Neural crest cell (in vitro differentiated cells): ENCODE results near the gene MAP3K20. TPM values are rescaled to one million over a fixed set of nuclear protein-coding genes. Genes with fewer than 3 reads are reported as not detected.
"Not testable (repeated sequence)": the region's sequence is repeated elsewhere in the genome, so short reads cannot be mapped to it uniquely, and the experiment has no call there.

Experiments
- DNase-seq: peaks from one replicate; pipeline ENCODE4 v3.0.0; 2021; ENCODE audit warnings: low read depth, mixed read lengths, low spot score
- H3K27ac Mint-ChIP-seq: one replicate; pipeline ENCODE4 v1.8.0; 2021; ENCODE audit warnings: mild to moderate bottlenecking, mixed read lengths; ENCODE audit not compliant: unreplicated experiment
- H3K27me3 Mint-ChIP-seq: 2 replicates; pipeline ENCODE4 v1.8.0; 2021; ENCODE audit warnings: low read depth, mild to moderate bottlenecking, mixed read lengths
- H3K36me3 Mint-ChIP-seq: 2 replicates; pipeline ENCODE4 v1.8.0; 2021; ENCODE audit warnings: low read depth, mild to moderate bottlenecking, mixed read lengths
- H3K4me1 Mint-ChIP-seq: 2 replicates; pipeline ENCODE4 v1.8.0; 2021; ENCODE audit warnings: mixed read lengths
- H3K4me3 Mint-ChIP-seq: one replicate; pipeline ENCODE4 v1.8.0; 2021; ENCODE audit warnings: mild to moderate bottlenecking, mixed read lengths
- H3K9me3 Mint-ChIP-seq: 2 replicates; pipeline ENCODE4 v1.8.0; 2021; ENCODE audit warnings: mixed read lengths
- total RNA-seq: library from RNA; stranded (reverse); gene quantifications from 2 replicates; pipeline ENCODE4 v1.2.1, GENCODE V29; 2021
- TF ChIP-seq, protein P1 (sequence below): fragments of 200-600 bp; sonication (generic); conservative IDR thresholded peaks from 2 replicates; pipeline ENCODE4 v1.5.0; 2021; ENCODE audit warnings: antibody characterized with exemption, mild to moderate bottlenecking

The MAP3K20 gene
- total RNA-seq, 1 donor from 2014 or later: 27.6 TPM

DNA sequence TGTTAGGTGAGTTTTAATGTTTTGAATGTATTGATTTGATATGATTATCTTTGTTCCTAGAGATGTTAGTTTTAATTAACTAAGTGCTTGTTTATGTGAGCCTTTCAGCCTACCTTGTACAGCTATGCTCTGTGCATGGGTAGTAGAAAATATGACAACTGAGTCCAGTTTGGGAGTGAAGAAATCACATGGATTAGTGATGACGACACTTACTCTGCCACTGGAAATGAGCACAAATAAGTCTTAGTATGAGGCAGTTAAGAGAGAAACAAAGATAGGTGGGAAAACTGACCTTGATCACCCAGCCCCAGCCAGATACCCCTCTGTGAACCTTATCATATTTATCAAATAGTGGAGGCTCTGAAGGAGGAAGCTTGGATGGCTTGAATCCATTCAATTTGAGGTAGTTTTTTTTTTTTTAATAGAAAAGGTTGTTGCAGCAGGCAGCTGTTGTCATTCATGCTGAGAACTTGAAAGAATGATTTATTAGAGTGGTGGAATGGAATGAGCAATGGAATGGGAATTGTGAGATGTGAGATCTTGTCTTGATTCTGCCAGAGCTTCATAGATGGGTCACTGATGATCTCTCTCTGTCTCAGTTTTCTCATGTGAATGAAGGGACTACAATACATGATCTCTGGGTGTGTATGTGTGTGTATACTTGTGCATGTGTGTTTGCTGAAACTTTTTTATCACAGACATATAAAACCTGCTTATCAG lies 96.4 kb downstream of the MAP3K20 start:
- no peak for DNase-seq
- H3K4me3 Mint-ChIP-seq: no peak overlapping the region

DNA sequence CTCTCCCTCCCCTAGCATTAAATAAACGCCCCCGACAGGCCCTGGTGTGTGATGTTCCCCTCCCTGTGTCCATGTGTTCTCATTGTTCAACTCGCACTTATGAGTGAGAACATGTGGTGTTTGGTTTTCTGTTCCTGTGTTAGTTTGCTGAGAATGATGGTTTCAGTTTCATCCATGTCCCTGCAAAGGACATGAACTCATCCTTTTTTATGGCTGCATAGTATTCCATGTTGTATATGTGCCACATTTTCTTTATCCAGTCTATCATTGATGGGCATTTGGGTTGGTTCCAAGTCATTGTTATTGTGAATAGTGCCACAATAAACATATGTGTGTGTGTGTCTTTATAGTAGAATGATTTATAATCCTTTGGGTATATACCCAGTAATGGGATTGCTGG lies 98.7 kb downstream of the MAP3K20 start:
- H3K9me3 Mint-ChIP-seq, H3K36me3 Mint-ChIP-seq, H3K4me1 Mint-ChIP-seq, DNase-seq, H3K27me3 Mint-ChIP-seq, H3K27ac Mint-ChIP-seq, H3K4me3 Mint-ChIP-seq: not testable (repeated sequence)

More for the DNA sequence above, 96.4 kb downstream of the MAP3K20 start:
- Mint-ChIP-seq H3K36me3 (peaks cover 8% of the 10 kb centered on the region), H3K4me1 (no peaks in the 10 kb centered on the region), H3K27me3 (no peaks in the 10 kb centered on the region), H3K9me3 (peaks cover 2% of the 10 kb centered on the region), H3K27ac (no peak overlapping the region)
- TF ChIP-seq, protein P1, sequence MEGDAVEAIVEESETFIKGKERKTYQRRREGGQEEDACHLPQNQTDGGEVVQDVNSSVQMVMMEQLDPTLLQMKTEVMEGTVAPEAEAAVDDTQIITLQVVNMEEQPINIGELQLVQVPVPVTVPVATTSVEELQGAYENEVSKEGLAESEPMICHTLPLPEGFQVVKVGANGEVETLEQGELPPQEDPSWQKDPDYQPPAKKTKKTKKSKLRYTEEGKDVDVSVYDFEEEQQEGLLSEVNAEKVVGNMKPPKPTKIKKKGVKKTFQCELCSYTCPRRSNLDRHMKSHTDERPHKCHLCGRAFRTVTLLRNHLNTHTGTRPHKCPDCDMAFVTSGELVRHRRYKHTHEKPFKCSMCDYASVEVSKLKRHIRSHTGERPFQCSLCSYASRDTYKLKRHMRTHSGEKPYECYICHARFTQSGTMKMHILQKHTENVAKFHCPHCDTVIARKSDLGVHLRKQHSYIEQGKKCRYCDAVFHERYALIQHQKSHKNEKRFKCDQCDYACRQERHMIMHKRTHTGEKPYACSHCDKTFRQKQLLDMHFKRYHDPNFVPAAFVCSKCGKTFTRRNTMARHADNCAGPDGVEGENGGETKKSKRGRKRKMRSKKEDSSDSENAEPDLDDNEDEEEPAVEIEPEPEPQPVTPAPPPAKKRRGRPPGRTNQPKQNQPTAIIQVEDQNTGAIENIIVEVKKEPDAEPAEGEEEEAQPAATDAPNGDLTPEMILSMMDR: no peak

DNA sequence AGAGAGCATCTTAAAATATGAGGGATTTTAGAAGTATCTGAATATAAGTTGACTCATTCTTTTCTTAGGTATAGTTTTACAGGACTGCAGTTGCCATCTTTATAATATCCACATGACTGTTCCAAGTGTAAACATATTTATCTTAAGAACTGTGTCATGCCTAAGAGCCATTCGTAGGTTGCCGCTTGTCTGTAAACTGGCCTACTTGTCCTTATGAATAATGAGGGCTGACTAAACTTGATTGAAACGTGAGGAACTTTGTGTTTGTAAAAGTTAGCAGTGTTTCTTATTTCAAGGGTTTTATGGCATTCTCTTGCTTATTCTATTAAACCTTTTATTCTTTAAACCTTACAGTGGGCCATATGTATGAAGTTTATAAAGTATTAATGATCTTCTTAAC lies 99.6 kb downstream of the MAP3K20 start:
- Mint-ChIP-seq H3K27ac (no peak overlapping the region), H3K4me3 (no peak overlapping the region), H3K27me3 (no peaks in the 10 kb centered on the region), H3K36me3 (peaks cover 8% of the 10 kb centered on the region), H3K4me1 (no peaks in the 10 kb centered on the region), H3K9me3 (peaks cover 3% of the 10 kb centered on the region)
- DNase-seq: no peak
- TF ChIP-seq, protein P1: no peak

DNA sequence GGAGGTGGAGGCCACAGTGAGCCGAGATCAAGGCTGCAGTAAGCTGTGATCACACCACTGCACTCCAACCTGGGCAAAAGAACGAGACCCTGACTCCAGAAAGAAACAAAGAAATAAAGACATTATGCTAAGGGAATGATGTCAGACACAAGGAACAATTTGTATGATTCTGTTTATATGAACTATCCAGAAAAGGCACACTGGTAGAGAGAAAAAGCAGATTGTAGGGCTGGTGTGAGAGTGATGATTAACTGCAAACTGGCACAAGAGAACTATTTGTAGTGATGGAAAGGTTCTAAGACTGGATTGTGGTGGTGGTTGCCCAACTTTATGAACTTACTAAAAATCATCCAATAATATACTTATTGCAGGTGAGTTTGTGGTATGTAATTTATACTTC lies 106.3 kb downstream of the MAP3K20 start:
- H3K4me3 Mint-ChIP-seq: no peak overlapping the region
- H3K27me3 Mint-ChIP-seq: no peaks in the 10 kb centered on the region
- no peaks in the 10 kb centered on the region for H3K4me1 Mint-ChIP-seq
- peaks cover 7% of the 10 kb centered on the region for H3K9me3 Mint-ChIP-seq
- no peak for DNase-seq
- H3K36me3 Mint-ChIP-seq: peaks cover 13% of the 10 kb centered on the region
- no peak overlapping the region for H3K27ac Mint-ChIP-seq
- TF ChIP-seq, protein P1: no peak

DNA sequence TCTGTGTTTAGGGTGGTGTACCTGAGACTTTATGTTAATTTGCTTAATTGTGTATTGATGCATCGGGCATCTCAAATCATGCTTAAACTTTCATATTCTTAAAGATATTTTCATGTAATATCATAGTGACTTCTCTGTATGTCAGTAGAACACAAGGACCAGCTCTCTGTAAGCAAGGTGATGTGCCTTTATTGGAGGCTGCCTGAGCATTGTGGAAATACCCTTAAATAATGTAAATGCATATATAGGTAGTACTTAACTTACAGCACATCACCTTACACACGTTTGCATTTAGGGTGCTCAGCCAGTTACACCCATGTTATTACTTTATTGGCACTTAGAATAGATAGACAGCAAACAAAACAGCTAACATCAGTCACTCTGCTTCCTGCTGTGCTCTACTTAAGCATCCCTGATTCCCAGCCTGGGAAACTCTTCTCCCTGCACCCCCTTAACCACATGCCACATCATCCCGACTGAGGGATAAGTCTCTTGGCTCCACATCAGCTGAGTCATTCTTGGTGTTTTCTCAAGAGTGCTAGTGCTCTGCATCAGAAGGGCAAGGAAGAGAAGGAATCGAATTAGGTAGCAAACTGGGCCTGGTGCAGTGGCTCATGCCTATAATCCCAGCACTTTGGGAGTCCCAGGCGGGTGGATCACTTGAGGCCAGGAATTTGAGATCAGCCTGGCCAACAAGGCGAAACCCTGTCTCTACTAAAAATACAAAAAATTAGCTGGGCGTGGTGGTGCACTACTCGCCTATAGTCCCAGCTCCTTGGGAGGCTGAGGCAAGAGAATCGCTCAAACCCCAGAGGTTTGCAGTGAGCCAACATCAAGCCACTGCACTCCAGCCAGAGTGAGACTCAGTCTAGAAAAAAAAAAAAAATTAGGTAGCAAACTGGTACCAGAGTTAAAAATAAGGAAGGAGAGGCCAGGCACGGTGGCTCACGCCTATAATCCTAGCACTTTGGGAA lies 108.7 kb downstream of the MAP3K20 start:
- no peak overlapping the region for H3K27ac Mint-ChIP-seq

More for the DNA sequence above, 108.7 kb downstream of the MAP3K20 start:
- DNase-seq: no peak
- Mint-ChIP-seq H3K9me3 (peaks cover 5% of the 10 kb centered on the region), H3K27me3 (no peaks in the 10 kb centered on the region), H3K4me1 (no peaks in the 10 kb centered on the region), H3K4me3 (no peak overlapping the region), H3K36me3 (peaks cover 13% of the 10 kb centered on the region)
- TF ChIP-seq, protein P1: no peak
